HCT116 (cell line): ENCODE measurements around the gene NUP210.

ENCODE experiments used
- CEBPB ChIP-seq: IDR thresholded peaks from 2 replicates; pipeline ENCODE4 v1.6.1; 2012; ENCODE audit warnings: low read depth
- CTCF ChIP-seq, 3 experiments: fragments of 200-600 bp in 1 of 3; sonication (generic) in 1 of 3; IDR thresholded peaks in 2 of 3; conservative IDR thresholded peaks in 1 of 3; 2 replicates each; pipeline ENCODE4 v1.5.1; 2012 to 2017; ENCODE audit warnings: low read depth in 2 of 3, low read length in 2 of 3, antibody characterized with exemption in 1 of 3, borderline replicate concordance in 1 of 3, control low read depth in 1 of 3, mild to moderate bottlenecking in 1 of 3, mixed read lengths in 1 of 3, mixed run types in 1 of 3, moderate library complexity in 1 of 3; ENCODE audit not compliant: insufficient read depth in 1 of 3
- REST ChIP-seq: IDR thresholded peaks from 2 replicates; pipeline ENCODE4 v1.6.1; 2012; ENCODE audit warnings: low read depth

- TF ChIP-seq CTCF (IDR thresholded peaks at IDR 0.05 in 2 of 3, conservative IDR thresholded peaks at IDR 0.05 in 1 of 3; ENCODE audit: borderline replicate concordance in 1 of 3, insufficient read depth in 1 of 3, low read depth in 2 of 3, low read length in 2 of 3), result no peak
- TF ChIP-seq REST, result no peak
- TF ChIP-seq CEBPB, result no peak
Observed at GRCh38 chr3:13457593-13457992, 37.5 kb upstream of the NUP210 start.
